COLO668 (cell line): ENCODE data around the gene ATP6V1F.
A peak's percentile ranks its signal among the peaks of the same experiment; 100 is the strongest.

Experiments
- DNase-seq: peaks from one replicate; lab custom pipeline; 2025; ENCODE audit not compliant: unreplicated experiment; lab: John Stamatoyannopoulos, UW

ATP6V1F gene

GRCh38 chr7:128881458-128882125, 18.9 kb downstream of the ATP6V1F start:
- DNase-seq = no peak

- DNase-seq = no peak
Observed at GRCh38 chr7:128882134-128882533, 19.5 kb downstream of the ATP6V1F start.

GRCh38 chr7:128883622-128884448, 21.2 kb downstream of the ATP6V1F start:
- DNase-seq = peak; percentile 78

GRCh38 chr7:128884561-128885369, 22.1 kb downstream of the ATP6V1F start:
- no peak for DNase-seq

GRCh38 chr7:128885370-128886187, 22.9 kb downstream of the ATP6V1F start:
- DNase-seq = no peak

- no peak for DNase-seq
Observed at GRCh38 chr7:128886391-128887168, 23.9 kb downstream of the ATP6V1F start.

GRCh38 chr7:128887169-128888038, 24.7 kb downstream of the ATP6V1F start:
- DNase-seq = no peak

GRCh38 chr7:128888039-128888755, 25.5 kb downstream of the ATP6V1F start:
- no peak for DNase-seq

- DNase-seq = no peak
Observed at GRCh38 chr7:128888756-128889095, 26.1 kb downstream of the ATP6V1F start.

- no peak for DNase-seq
Observed at GRCh38 chr7:128889121-128889520, 26.5 kb downstream of the ATP6V1F start.

GRCh38 chr7:128890306-128891109, 27.9 kb downstream of the ATP6V1F start:
- DNase-seq = no peak

GRCh38 chr7:128891110-128891941, 28.7 kb downstream of the ATP6V1F start:
- no peak for DNase-seq

GRCh38 chr7:128891942-128892269, 29.2 kb downstream of the ATP6V1F start:
- DNase-seq = no peak

GRCh38 chr7:128892521-128893250, 30.0 kb downstream of the ATP6V1F start:
- DNase-seq = no peak

- no peak for DNase-seq
Observed at GRCh38 chr7:128893251-128894100, 30.8 kb downstream of the ATP6V1F start.
